ENCODE results near the gene ZNF512.

- no peak for TF ChIP-seq CTCF (IDR thresholded peaks at IDR 0.05)
- no peak for TF ChIP-seq POLR2A (IDR thresholded peaks at IDR 0.05)
These were observed 55.9 kb downstream of the ZNF512 start for GRCh38 chr2:27638709-27639108.

All from suprapubic skin (tissue), 3 donors.